HG02970 (cell line): ENCODE data around the gene PWWP2B.

Source experiments
- ATAC-seq: cut with Tn5 transposase; IDR thresholded peaks from one replicate; pipeline ENCODE4 v1.9.1; 2021; ENCODE audit warnings: mild to moderate bottlenecking, moderate library complexity, moderate number of reproducible peaks; ENCODE audit not compliant: unreplicated experiment, low FRiP score

Gene PWWP2B

GRCh38 chr10:132362151-132362611 is 34.8 kb upstream of the PWWP2B start:
- no peak for ATAC-seq

- no peak for ATAC-seq
Observed at GRCh38 chr10:132363376-132363775, 33.6 kb upstream of the PWWP2B start.

GRCh38 chr10:132363921-132364593 is 32.9 kb upstream of the PWWP2B start:
- no peak for ATAC-seq

GRCh38 chr10:132364594-132364970 is 32.4 kb upstream of the PWWP2B start:
- no peak for ATAC-seq

- ATAC-seq: no peak
Observed at GRCh38 chr10:132365102-132365501, 31.9 kb upstream of the PWWP2B start.

GRCh38 chr10:132366006-132366405 is 31.0 kb upstream of the PWWP2B start:
- ATAC-seq: no peak

GRCh38 chr10:132366499-132366898 is 30.5 kb upstream of the PWWP2B start:
- ATAC-seq: no peak

GRCh38 chr10:132368391-132368790 is 28.6 kb upstream of the PWWP2B start:
- ATAC-seq: no peak

GRCh38 chr10:132368881-132369635 is 27.9 kb upstream of the PWWP2B start:
- ATAC-seq: no peak

GRCh38 chr10:132369636-132370185 is 27.3 kb upstream of the PWWP2B start:
- no peak for ATAC-seq

- ATAC-seq: no peak
Observed at GRCh38 chr10:132370426-132371340, 26.3 kb upstream of the PWWP2B start.

GRCh38 chr10:132371641-132372081 is 25.3 kb upstream of the PWWP2B start:
- no peak for ATAC-seq

GRCh38 chr10:132372516-132373095 is 24.4 kb upstream of the PWWP2B start:
- no peak for ATAC-seq

GRCh38 chr10:132373241-132373955 is 23.6 kb upstream of the PWWP2B start:
- ATAC-seq: no peak

GRCh38 chr10:132374176-132374575 is 22.8 kb upstream of the PWWP2B start:
- no peak for ATAC-seq

GRCh38 chr10:132374612-132375011 is 22.4 kb upstream of the PWWP2B start:
- ATAC-seq: no peak

- no peak for ATAC-seq
Observed at GRCh38 chr10:132375116-132375794, 21.7 kb upstream of the PWWP2B start.

- ATAC-seq: no peak
Observed at GRCh38 chr10:132375795-132376297, 21.2 kb upstream of the PWWP2B start.

- no peak for ATAC-seq
Observed at GRCh38 chr10:132376394-132376851, 20.6 kb upstream of the PWWP2B start.
